GM23338 (cell line): ENCODE results near the gene RNF145. TPM values are rescaled to one million over a fixed set of nuclear protein-coding genes. Genes with fewer than 3 reads are reported as not detected.

ENCODE experiments used
- ATAC-seq: fragments of 200-7000 bp; cut with Tn5 transposase; 3 replicates; pipeline ENCODE4 v1.9.1; 2020
- DNase-seq: peaks from one replicate; pipeline ENCODE4 v3.0.0-alpha.2; 2015; ENCODE audit warnings: low spot score
- H2AFZ ChIP-seq: fragments of 200-600 bp; sonication (generic); 2 replicates; pipeline ENCODE4 v1.8.0; 2016; ENCODE audit warnings: antibody characterized with exemption, mild to moderate bottlenecking, moderate library complexity
- H3F3A ChIP-seq: fragments of 200-600 bp; sonication (generic); replicated peaks from 2 replicates; pipeline ENCODE4 v1.8.0; 2017; ENCODE audit warnings: antibody characterized with exemption, mixed run types, low read depth
- H3K27ac ChIP-seq: fragments of 200-600 bp; sonication (generic); 2 replicates; pipeline ENCODE4 v1.6.1; 2016; ENCODE audit warnings: low read depth
- H3K27me3 ChIP-seq: fragments of 200-600 bp; sonication (generic); 2 replicates; pipeline ENCODE4 v1.8.0; 2016; ENCODE audit warnings: mild to moderate bottlenecking, mixed run types, moderate library complexity; ENCODE audit not compliant: insufficient read depth
- H3K36me3 ChIP-seq: fragments of 200-600 bp; sonication (generic); 2 replicates; pipeline ENCODE4 v1.8.0; 2016; ENCODE audit warnings: mild to moderate bottlenecking; ENCODE audit not compliant: insufficient read depth
- H3K4me1 ChIP-seq: fragments of 200-600 bp; sonication (generic); 2 replicates; pipeline ENCODE4 v1.8.0; 2016; ENCODE audit warnings: mild to moderate bottlenecking, moderate library complexity; ENCODE audit not compliant: insufficient read depth
- H3K4me2 ChIP-seq: fragments of 200-600 bp; sonication (generic); 2 replicates; pipeline ENCODE4 v1.7.1; 2017; ENCODE audit warnings: mixed run types
- H3K4me3 ChIP-seq: fragments of 200-600 bp; sonication (generic); 2 replicates; pipeline ENCODE4 v1.6.1; 2016; ENCODE audit warnings: mixed run types
- H3K79me2 ChIP-seq: fragments of 200-600 bp; sonication (generic); replicated peaks from 2 replicates; pipeline ENCODE4 v1.8.0; 2017; ENCODE audit warnings: mild to moderate bottlenecking; ENCODE audit not compliant: insufficient read depth
- H3K9me2 ChIP-seq: fragments of 200-600 bp; sonication (generic); 2 replicates; pipeline ENCODE4 v1.8.0; 2017; ENCODE audit not compliant: insufficient read depth
- H4K20me1 ChIP-seq: fragments of 200-600 bp; sonication (generic); replicated peaks from 2 replicates; pipeline ENCODE4 v1.8.0; 2017; ENCODE audit warnings: mild to moderate bottlenecking; ENCODE audit not compliant: insufficient read depth
- H3K27ac Mint-ChIP-seq: 2 replicates; pipeline ENCODE4 v1.8.0; 2020; ENCODE audit warnings: inconsistent platforms, mild to moderate bottlenecking, moderate library complexity, mixed read lengths
- H3K27me3 Mint-ChIP-seq: 3 replicates; pipeline ENCODE4 v1.8.0; 2022; ENCODE audit warnings: low read depth, mild to moderate bottlenecking, moderate library complexity, mixed read lengths, inconsistent platforms; ENCODE audit not compliant: insufficient read depth, poor library complexity
- H3K36me3 Mint-ChIP-seq: 3 replicates; pipeline ENCODE4 v1.8.0; 2021; ENCODE audit warnings: low read depth, mild to moderate bottlenecking, inconsistent platforms, moderate library complexity, mixed read lengths
- H3K4me1 Mint-ChIP-seq: 3 replicates; pipeline ENCODE4 v1.8.0; 2020; ENCODE audit warnings: mild to moderate bottlenecking, inconsistent platforms, mixed read lengths
- H3K4me3 Mint-ChIP-seq: 3 replicates; pipeline ENCODE4 v1.8.0; 2021; ENCODE audit warnings: moderate library complexity, mild to moderate bottlenecking, inconsistent platforms, mixed read lengths
- H3K9me3 Mint-ChIP-seq: 3 replicates; pipeline ENCODE4 v1.8.0; 2020; ENCODE audit warnings: moderate library complexity, mild to moderate bottlenecking, inconsistent platforms, mixed read lengths
- CREB1 ChIP-seq: fragments of 250-450 bp; sonication (Bioruptor Pico); IDR thresholded peaks from 2 replicates; pipeline ENCODE4 v1.5.0; 2020; ENCODE audit warnings: low read depth, mild to moderate bottlenecking, moderate library complexity
- EZH2 ChIP-seq: fragments of 200-600 bp; sonication (generic); IDR thresholded peaks from one replicate; pipeline ENCODE4 v1.8.0; 2017; ENCODE audit warnings: antibody characterized with exemption, mild to moderate bottlenecking, low read depth; ENCODE audit not compliant: unreplicated experiment
- EZH2phosphoT487 ChIP-seq: fragments of 200-600 bp; sonication (generic); IDR thresholded peaks from one replicate; pipeline ENCODE4 v1.8.1; 2018; ENCODE audit warnings: antibody characterized with exemption; ENCODE audit not compliant: unreplicated experiment
- JUNB ChIP-seq: IDR thresholded peaks from one replicate; pipeline ENCODE4 v1.6.1; 2016; ENCODE audit warnings: antibody characterized with exemption; ENCODE audit not compliant: unreplicated experiment
- NANOG ChIP-seq: IDR thresholded peaks from 2 replicates; pipeline ENCODE4 v1.6.1; 2016; ENCODE audit warnings: antibody characterized with exemption, borderline replicate concordance
- POLR2AphosphoS5 ChIP-seq: IDR thresholded peaks from 2 replicates; pipeline ENCODE4 v1.6.1; 2016; ENCODE audit warnings: antibody characterized with exemption, low read depth
- STAT1 ChIP-seq: IDR thresholded peaks from one replicate; pipeline ENCODE4 v1.6.1; 2016; ENCODE audit warnings: antibody characterized with exemption; ENCODE audit not compliant: unreplicated experiment
- ZNF114 ChIP-seq: fragments of 250-450 bp; sonication (Bioruptor Pico); IDR thresholded peaks from 2 replicates; pipeline ENCODE4 v1.5.0; 2020; ENCODE audit warnings: mild to moderate bottlenecking, moderate library complexity
- ZNF331 ChIP-seq: fragments of 250-450 bp; sonication (Bioruptor Pico); IDR thresholded peaks from 2 replicates; pipeline ENCODE4 v1.5.0; 2020; ENCODE audit warnings: low read depth, mild to moderate bottlenecking, moderate library complexity
- polyA plus RNA-seq: library from polyadenylated mRNA; unstranded; fragments of >200 nt; fragmentation: Nextera tagmentation; extraction: Ambion mirVana; gene quantifications from 2 replicates; pipeline ENCODE4 v1.2.1, GENCODE V29; 2016
- total RNA-seq: library from RNA; depleted of rRNA; stranded (reverse); fragments of >200 nt; shearing (Covaris generic); gene quantifications from 2 replicates; pipeline ENCODE4 v1.2.3, GENCODE V29; 2014
- TF ChIP-seq, protein P1 (sequence below): IDR thresholded peaks from 2 replicates; pipeline ENCODE4 v1.6.1; 2016; ENCODE audit warnings: antibody characterized with exemption
- TF ChIP-seq, protein P2 (sequence below): fragments of 250-450 bp; sonication (Bioruptor Pico); IDR thresholded peaks from 2 replicates; pipeline ENCODE4 v1.5.0; 2020; ENCODE audit warnings: mild to moderate bottlenecking, moderate library complexity
- TF ChIP-seq, protein P3 (sequence below), 2 experiments: fragments of 200-600 bp in 1 of 2; sonication (generic) in 1 of 2; conservative IDR thresholded peaks; 2 replicates each; pipeline versions ENCODE4 v1.5.1 to v1.6.1; 2016 to 2017; ENCODE audit warnings: antibody characterized with exemption in 2 of 2, low read depth in 2 of 2, mild to moderate bottlenecking in 2 of 2, moderate library complexity in 1 of 2
- TF ChIP-seq, protein P4 (sequence below): IDR thresholded peaks from one replicate; pipeline ENCODE4 v1.6.1; 2018; ENCODE audit warnings: antibody characterized with exemption; ENCODE audit not compliant: unreplicated experiment

The RNF145 gene
- total and polyA plus RNA-seq, 2 experiments from 2014 or later: 15.6 to 43.5 TPM

DNA sequence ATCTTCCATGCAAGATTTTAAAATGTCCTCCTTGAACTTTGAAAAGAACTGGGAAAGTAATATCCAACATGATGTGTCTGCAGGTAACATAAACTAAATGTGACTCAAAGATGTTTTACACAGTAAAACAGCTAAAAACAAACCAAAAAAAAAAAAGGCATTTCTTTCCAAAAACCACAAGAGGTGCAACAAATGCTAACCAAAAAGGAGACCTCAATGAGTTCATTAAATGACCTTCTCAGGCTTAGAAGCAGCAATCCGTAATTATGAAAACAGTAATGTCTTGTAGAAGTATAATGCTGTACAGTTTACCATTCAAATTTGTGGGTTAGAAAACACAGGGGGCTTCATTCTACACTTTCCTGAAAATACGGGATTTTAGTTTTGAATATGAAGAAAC is 2.5 kb downstream of the RNF145 start:
- ATAC-seq: no peak
- Mint-ChIP-seq H3K27ac (no peak overlapping the region), H3K4me1 (peaks cover 42% of the 10 kb centered on the region)

More for the DNA sequence above, 2.5 kb downstream of the RNF145 start:
- Histone ChIP-seq H3K27ac (no peak overlapping the region), H3K27me3 (peaks cover 35% of the 10 kb centered on the region), H3K79me2 (peaks cover 68% of the 10 kb centered on the region), H2AFZ (no peak overlapping the region), H3F3A (no peaks in the 10 kb centered on the region), H3K4me3 (peak overlapping the region; percentile 91), H3K4me2 (peak overlapping the region; percentile 97; the same call in 1 of the 2 replicates), H3K9me2 (no peaks in the 10 kb centered on the region), H3K4me1 (peaks cover 34% of the 10 kb centered on the region), H3K36me3 (no peaks in the 10 kb centered on the region), H4K20me1 (peaks cover 16% of the 10 kb centered on the region; the same call in 1 of the 2 replicates)
- Mint-ChIP-seq H3K27me3 (peaks cover 6% of the 10 kb centered on the region), H3K36me3 (no peaks in the 10 kb centered on the region; the same call in 2 of the 3 replicates), H3K9me3 (peaks cover 3% of the 10 kb centered on the region; the same call in 1 of the 3 replicates), H3K4me3 (peak overlapping the region; percentile 92)
- TF ChIP-seq POLR2AphosphoS5 (no peak), JUNB (no peak), EZH2phosphoT487 (no peak), STAT1 (no peak), ZNF331 (CRISPR knock-in tag) (no peak), CREB1 (CRISPR knock-in tag) (no peak), ZNF114 (no peak), EZH2 (no peak), NANOG (no peak)
- TF ChIP-seq, protein P1, sequence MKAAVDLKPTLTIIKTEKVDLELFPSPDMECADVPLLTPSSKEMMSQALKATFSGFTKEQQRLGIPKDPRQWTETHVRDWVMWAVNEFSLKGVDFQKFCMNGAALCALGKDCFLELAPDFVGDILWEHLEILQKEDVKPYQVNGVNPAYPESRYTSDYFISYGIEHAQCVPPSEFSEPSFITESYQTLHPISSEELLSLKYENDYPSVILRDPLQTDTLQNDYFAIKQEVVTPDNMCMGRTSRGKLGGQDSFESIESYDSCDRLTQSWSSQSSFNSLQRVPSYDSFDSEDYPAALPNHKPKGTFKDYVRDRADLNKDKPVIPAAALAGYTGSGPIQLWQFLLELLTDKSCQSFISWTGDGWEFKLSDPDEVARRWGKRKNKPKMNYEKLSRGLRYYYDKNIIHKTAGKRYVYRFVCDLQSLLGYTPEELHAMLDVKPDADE: no peak
- TF ChIP-seq, protein P2, sequence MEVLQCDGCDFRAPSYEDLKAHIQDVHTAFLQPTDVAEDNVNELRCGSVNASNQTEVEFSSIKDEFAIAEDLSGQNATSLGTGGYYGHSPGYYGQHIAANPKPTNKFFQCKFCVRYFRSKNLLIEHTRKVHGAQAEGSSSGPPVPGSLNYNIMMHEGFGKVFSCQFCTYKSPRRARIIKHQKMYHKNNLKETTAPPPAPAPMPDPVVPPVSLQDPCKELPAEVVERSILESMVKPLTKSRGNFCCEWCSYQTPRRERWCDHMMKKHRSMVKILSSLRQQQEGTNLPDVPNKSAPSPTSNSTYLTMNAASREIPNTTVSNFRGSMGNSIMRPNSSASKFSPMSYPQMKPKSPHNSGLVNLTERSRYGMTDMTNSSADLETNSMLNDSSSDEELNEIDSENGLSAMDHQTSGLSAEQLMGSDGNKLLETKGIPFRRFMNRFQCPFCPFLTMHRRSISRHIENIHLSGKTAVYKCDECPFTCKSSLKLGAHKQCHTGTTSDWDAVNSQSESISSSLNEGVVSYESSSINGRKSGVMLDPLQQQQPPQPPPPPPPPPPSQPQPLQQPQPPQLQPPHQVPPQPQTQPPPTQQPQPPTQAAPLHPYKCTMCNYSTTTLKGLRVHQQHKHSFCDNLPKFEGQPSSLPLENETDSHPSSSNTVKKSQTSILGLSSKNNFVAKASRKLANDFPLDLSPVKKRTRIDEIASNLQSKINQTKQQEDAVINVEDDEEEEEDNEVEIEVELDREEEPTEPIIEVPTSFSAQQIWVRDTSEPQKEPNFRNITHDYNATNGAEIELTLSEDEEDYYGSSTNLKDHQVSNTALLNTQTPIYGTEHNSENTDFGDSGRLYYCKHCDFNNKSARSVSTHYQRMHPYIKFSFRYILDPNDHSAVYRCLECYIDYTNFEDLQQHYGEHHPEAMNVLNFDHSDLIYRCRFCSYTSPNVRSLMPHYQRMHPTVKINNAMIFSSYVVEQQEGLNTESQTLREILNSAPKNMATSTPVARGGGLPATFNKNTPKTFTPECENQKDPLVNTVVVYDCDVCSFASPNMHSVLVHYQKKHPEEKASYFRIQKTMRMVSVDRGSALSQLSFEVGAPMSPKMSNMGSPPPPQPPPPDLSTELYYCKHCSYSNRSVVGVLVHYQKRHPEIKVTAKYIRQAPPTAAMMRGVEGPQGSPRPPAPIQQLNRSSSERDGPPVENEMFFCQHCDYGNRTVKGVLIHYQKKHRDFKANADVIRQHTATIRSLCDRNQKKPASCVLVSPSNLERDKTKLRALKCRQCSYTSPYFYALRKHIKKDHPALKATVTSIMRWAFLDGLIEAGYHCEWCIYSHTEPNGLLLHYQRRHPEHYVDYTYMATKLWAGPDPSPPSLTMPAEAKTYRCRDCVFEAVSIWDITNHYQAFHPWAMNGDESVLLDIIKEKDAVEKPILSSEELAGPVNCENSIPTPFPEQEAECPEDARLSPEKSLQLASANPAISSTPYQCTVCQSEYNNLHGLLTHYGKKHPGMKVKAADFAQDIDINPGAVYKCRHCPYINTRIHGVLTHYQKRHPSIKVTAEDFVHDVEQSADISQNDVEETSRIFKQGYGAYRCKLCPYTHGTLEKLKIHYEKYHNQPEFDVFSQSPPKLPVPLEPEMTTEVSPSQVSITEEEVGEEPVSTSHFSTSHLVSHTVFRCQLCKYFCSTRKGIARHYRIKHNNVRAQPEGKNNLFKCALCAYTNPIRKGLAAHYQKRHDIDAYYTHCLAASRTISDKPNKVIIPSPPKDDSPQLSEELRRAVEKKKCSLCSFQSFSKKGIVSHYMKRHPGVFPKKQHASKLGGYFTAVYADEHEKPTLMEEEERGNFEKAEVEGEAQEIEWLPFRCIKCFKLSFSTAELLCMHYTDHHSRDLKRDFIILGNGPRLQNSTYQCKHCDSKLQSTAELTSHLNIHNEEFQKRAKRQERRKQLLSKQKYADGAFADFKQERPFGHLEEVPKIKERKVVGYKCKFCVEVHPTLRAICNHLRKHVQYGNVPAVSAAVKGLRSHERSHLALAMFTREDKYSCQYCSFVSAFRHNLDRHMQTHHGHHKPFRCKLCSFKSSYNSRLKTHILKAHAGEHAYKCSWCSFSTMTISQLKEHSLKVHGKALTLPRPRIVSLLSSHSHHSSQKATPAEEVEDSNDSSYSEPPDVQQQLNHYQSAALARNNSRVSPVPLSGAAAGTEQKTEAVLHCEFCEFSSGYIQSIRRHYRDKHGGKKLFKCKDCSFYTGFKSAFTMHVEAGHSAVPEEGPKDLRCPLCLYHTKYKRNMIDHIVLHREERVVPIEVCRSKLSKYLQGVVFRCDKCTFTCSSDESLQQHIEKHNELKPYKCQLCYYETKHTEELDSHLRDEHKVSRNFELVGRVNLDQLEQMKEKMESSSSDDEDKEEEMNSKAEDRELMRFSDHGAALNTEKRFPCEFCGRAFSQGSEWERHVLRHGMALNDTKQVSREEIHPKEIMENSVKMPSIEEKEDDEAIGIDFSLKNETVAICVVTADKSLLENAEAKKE (CRISPR knock-in tag): no peak
- TF ChIP-seq, protein P3, sequence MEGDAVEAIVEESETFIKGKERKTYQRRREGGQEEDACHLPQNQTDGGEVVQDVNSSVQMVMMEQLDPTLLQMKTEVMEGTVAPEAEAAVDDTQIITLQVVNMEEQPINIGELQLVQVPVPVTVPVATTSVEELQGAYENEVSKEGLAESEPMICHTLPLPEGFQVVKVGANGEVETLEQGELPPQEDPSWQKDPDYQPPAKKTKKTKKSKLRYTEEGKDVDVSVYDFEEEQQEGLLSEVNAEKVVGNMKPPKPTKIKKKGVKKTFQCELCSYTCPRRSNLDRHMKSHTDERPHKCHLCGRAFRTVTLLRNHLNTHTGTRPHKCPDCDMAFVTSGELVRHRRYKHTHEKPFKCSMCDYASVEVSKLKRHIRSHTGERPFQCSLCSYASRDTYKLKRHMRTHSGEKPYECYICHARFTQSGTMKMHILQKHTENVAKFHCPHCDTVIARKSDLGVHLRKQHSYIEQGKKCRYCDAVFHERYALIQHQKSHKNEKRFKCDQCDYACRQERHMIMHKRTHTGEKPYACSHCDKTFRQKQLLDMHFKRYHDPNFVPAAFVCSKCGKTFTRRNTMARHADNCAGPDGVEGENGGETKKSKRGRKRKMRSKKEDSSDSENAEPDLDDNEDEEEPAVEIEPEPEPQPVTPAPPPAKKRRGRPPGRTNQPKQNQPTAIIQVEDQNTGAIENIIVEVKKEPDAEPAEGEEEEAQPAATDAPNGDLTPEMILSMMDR (conservative IDR thresholded peaks at IDR 0.05; ENCODE audit: low read depth in 2 of 2): no peak
- TF ChIP-seq, protein P4, sequence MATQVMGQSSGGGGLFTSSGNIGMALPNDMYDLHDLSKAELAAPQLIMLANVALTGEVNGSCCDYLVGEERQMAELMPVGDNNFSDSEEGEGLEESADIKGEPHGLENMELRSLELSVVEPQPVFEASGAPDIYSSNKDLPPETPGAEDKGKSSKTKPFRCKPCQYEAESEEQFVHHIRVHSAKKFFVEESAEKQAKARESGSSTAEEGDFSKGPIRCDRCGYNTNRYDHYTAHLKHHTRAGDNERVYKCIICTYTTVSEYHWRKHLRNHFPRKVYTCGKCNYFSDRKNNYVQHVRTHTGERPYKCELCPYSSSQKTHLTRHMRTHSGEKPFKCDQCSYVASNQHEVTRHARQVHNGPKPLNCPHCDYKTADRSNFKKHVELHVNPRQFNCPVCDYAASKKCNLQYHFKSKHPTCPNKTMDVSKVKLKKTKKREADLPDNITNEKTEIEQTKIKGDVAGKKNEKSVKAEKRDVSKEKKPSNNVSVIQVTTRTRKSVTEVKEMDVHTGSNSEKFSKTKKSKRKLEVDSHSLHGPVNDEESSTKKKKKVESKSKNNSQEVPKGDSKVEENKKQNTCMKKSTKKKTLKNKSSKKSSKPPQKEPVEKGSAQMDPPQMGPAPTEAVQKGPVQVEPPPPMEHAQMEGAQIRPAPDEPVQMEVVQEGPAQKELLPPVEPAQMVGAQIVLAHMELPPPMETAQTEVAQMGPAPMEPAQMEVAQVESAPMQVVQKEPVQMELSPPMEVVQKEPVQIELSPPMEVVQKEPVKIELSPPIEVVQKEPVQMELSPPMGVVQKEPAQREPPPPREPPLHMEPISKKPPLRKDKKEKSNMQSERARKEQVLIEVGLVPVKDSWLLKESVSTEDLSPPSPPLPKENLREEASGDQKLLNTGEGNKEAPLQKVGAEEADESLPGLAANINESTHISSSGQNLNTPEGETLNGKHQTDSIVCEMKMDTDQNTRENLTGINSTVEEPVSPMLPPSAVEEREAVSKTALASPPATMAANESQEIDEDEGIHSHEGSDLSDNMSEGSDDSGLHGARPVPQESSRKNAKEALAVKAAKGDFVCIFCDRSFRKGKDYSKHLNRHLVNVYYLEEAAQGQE: no peak
- DNase-seq: no peak
